CD4-positive, alpha-beta T cell treated with Interleukin-17A for 1 hour (primary cell): ENCODE results near the gene TOR1B.
"Not testable (repeated sequence)": the region's sequence is repeated elsewhere in the genome, so short reads cannot be mapped to it uniquely, and the experiment has no call there.

Experiments
- DNase-seq: peaks from one replicate; pipeline ENCODE4 v3.0.0-alpha.2; 2020

TOR1B gene

GRCh38 chr9:129802833-129803675 is at the start of gene TOR1B:
TSS of gene TOR1B (plus strand) at chr9:129803184. CDS start at chr9:129803213, 29 bp downstream.
- peak; percentile 96 for DNase-seq

- no peak for DNase-seq
Observed at GRCh38 chr9:129755151-129755550, 47.8 kb upstream of the TOR1B start.

- DNase-seq = no peak
Observed at GRCh38 chr9:129756191-129756590, 46.8 kb upstream of the TOR1B start.

GRCh38 chr9:129757045-129757444 is 45.9 kb upstream of the TOR1B start:
- peak; percentile 3 for DNase-seq

- no peak for DNase-seq
Observed at GRCh38 chr9:129759319-129759718, 43.7 kb upstream of the TOR1B start.

GRCh38 chr9:129759804-129760502 is 43.0 kb upstream of the TOR1B start:
- DNase-seq = no peak

- not testable (repeated sequence) for DNase-seq
Observed at GRCh38 chr9:129760784-129761183, 42.2 kb upstream of the TOR1B start.

- no peak for DNase-seq
Observed at GRCh38 chr9:129761293-129761900, 41.6 kb upstream of the TOR1B start.

- DNase-seq = no peak
Observed at GRCh38 chr9:129761901-129762369, 41.0 kb upstream of the TOR1B start.

- peak; percentile 14 for DNase-seq
Observed at GRCh38 chr9:129762370-129762984, 40.5 kb upstream of the TOR1B start.

- DNase-seq = no peak
Observed at GRCh38 chr9:129762985-129763926, 39.7 kb upstream of the TOR1B start.

GRCh38 chr9:129765764-129766317 is 37.1 kb upstream of the TOR1B start:
- DNase-seq = no peak

- no peak for DNase-seq
Observed at GRCh38 chr9:129768486-129768885, 34.5 kb upstream of the TOR1B start.

- no peak for DNase-seq
Observed at GRCh38 chr9:129769669-129770068, 33.3 kb upstream of the TOR1B start.

- DNase-seq = no peak
Observed at GRCh38 chr9:129770741-129771140, 32.2 kb upstream of the TOR1B start.

GRCh38 chr9:129773262-129774048 is 29.5 kb upstream of the TOR1B start:
- peak; percentile 23 for DNase-seq

GRCh38 chr9:129774791-129775447 is 28.1 kb upstream of the TOR1B start:
- no peak for DNase-seq

- DNase-seq = no peak
Observed at GRCh38 chr9:129775448-129775798, 27.6 kb upstream of the TOR1B start.

GRCh38 chr9:129776096-129776495 is 26.9 kb upstream of the TOR1B start:
- DNase-seq = not testable (repeated sequence)

- DNase-seq = no peak
Observed at GRCh38 chr9:129776566-129776937, 26.4 kb upstream of the TOR1B start.
